Aorta (tissue), 5 donors: ENCODE data around the gene ZNF593OS. TPM values are rescaled to one million over a fixed set of nuclear protein-coding genes. Genes with fewer than 3 reads are reported as not detected.

ENCODE experiments used
- ATAC-seq: fragments of 200-7000 bp; cut with Tn5 transposase; one replicate; pipeline ENCODE4 v1.9.1; 2022; ENCODE audit warnings: moderate library complexity; ENCODE audit not compliant: low FRiP score
- DNase-seq, 2 donors: peaks; one replicate each; pipeline ENCODE4 v3.0.0-alpha.2; 2020
- H3K27ac ChIP-seq, 2 donors: one replicate each; pipeline ENCODE4 v1.5.1; 2013; ENCODE audit warnings: low read length in 2 of 2, mild to moderate bottlenecking in 2 of 2, moderate library complexity in 2 of 2, control low read depth in 1 of 2, inconsistent platforms in 1 of 2, low read depth in 1 of 2
- H3K27me3 ChIP-seq, 2 donors: one replicate each; pipeline ENCODE4 v1.6.1; 2013; ENCODE audit warnings: control low read depth in 1 of 2, low read length in 1 of 2, mild to moderate bottlenecking in 1 of 2, moderate library complexity in 1 of 2; ENCODE audit not compliant: insufficient read depth in 2 of 2, control insufficient read depth in 1 of 2
- H3K36me3 ChIP-seq, 2 donors: one replicate each; pipeline ENCODE4 v1.6.1; 2013; ENCODE audit warnings: control low read depth in 1 of 2, low read length in 1 of 2, mild to moderate bottlenecking in 1 of 2; ENCODE audit not compliant: insufficient read depth in 2 of 2, control insufficient read depth in 1 of 2
- H3K4me1 ChIP-seq, 2 donors: one replicate each; pipeline ENCODE4 v1.6.1; 2013; ENCODE audit warnings: low read length in 2 of 2, control low read depth in 1 of 2, mild to moderate bottlenecking in 1 of 2, moderate library complexity in 1 of 2; ENCODE audit not compliant: insufficient read depth in 2 of 2, control insufficient read depth in 1 of 2
- H3K4me3 ChIP-seq, 2 donors: one replicate each; pipeline ENCODE4 v1.5.1; 2013; ENCODE audit warnings: low read length in 2 of 2, control low read depth in 1 of 2, mild to moderate bottlenecking in 1 of 2
- H3K9me3 ChIP-seq: one replicate; pipeline ENCODE4 v1.6.1; 2013; ENCODE audit warnings: mild to moderate bottlenecking, low read length; ENCODE audit not compliant: control insufficient read depth
- WGBS, 2 donors: extraction: QIAGEN DNeasy Blood & Tissue Kit; methylation state at CpG; one replicate each; pipeline ENCODE4 v1.1.7; 2013; 5-methylcytosine and 5-hydroxymethylcytosine counted together
- intact Hi-C, 2 donors: fragments of 100-400 bp; cut with DNase I; formaldehyde crosslinking; loops; one replicate each; pipeline versions ENCODE4 v1.14.2 to v1.15.0; 2022
- polyA plus RNA-seq, 2 donors: library from polyadenylated mRNA; stranded (reverse); fragments of 200-250 nt; gene quantifications; one replicate each; pipeline ENCODE4 v1.2.3, GENCODE V29; 2013
- total RNA-seq, 2 donors: library from RNA; stranded (reverse); fragmentation: NEBNext Ultra II Directional; extraction: Animal tissue kit (Norgen Biotek cat#: 25700); gene quantifications; one replicate each; pipeline ENCODE4 v1.2.1, GENCODE V29; 2021
- donor health status: healthy with polysubstance abuse.
- donor health status: Bipolar disorder and iron deficiency.
- donor health status: DM: no; HTN: no; CAD: no.
- donor health status: DM: no; HTN: no; CAD: no.
- donor health status: DM: yes; HTN: yes; CAD: no.

ZNF593OS gene
- total and polyA plus RNA-seq, 4 donors, result 0.20 TPM; not detected in 3

GRCh38 chr1:26170472-26170821 lies 1.2 kb downstream of the ZNF593OS start:
- ATAC-seq, result no peak
- no peaks in the 10 kb centered on the region for H3K27me3 ChIP-seq
- DNase-seq, result no peak
- no peaks in the 10 kb centered on the region for H3K9me3 ChIP-seq
- WGBS, 2 donors, result 70 to 73% methylated on average over 9 of the region's 9 CpGs
- no peaks in the 10 kb centered on the region for H3K4me1 ChIP-seq
- H3K4me3 ChIP-seq, result peak overlapping the region; percentile 44 to 52
- H3K27ac ChIP-seq, result no peak overlapping the region
- intact Hi-C loops, result loop anchor here in 1 of 2 donors (2.0 kb wide), 1 partner anchor 60 kb away; no protein-coding TSS in a partner anchor
- no peaks in the 10 kb centered on the region for H3K36me3 ChIP-seq

DNA sequence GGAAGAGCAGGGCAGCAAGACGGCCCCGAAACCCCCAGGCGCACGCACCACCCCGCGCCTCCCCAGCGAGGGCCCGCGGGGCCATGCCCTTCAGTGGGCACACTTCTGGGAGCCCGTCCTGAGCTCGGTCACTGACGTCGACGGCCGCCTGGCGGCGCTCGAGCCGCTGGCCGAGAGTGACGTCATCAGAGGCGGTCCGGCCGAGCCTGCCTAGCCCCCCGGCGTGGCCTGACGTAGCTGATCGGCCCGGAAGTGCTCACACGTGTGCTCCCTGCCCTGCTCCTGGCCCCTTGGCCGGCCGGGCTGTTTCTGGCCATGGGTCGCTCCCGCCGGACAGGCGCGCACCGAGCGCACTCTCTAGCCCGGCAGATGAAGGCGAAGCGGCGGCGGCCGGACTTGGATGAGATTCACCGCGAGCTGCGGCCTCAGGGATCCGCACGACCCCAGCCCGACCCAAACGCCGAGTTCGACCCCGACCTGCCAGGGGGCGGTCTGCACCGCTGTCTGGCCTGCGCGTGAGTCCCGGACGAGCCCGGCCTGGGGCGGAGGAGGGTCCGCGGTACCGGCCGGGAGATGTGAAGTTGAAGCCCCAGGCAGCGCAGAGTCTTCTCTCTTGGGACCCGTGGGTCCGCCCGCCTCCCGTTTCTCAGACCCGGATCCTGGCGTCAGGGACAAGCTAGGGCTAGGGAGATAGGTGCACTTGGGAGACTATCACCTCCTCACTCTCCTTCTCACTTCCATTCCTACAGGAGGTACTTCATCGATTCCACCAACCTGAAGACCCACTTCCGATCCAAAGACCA lies 1.8 kb downstream of the ZNF593OS start, which contains the start of gene ZNF593:
Gene ZNF593 (plus strand): TSS at position 240 of the 803 bp plus-strand sequence. CDS start 76 bp downstream, at position 316.
- intact Hi-C loops, result loop anchor here in 1 of 2 donors (2.0 to 5.0 kb wide), 3 partner anchors 58 to 151 kb away; partner anchors contain the start of gene PDIK1L
- DNase-seq, result peak; percentile 95 to 98
- Histone ChIP-seq H3K36me3 (no peaks in the 10 kb centered on the region), H3K4me3 (peak within 1 kb of the TSS; percentile 44 to 52), H3K27ac (no peak within 1 kb of the TSS), H3K4me1 (no peaks in the 10 kb centered on the region), H3K9me3 (no peaks in the 10 kb centered on the region), H3K27me3 (no peaks in the 10 kb centered on the region)
- peak; percentile 96 for ATAC-seq
- 1 to 2% methylated on average over 70 to 76 of the region's 76 CpGs for WGBS, 2 donors

- H3K4me3 ChIP-seq, result no peak overlapping the region
- ATAC-seq (no peak), DNase-seq (no peak)
- H3K27me3 ChIP-seq, result no peaks in the 10 kb centered on the region
- no peaks in the 10 kb centered on the region for H3K4me1 ChIP-seq
- WGBS, 2 donors, result 54 to 58% methylated on average over 4 of the region's 4 CpGs
- no peak overlapping the region for H3K27ac ChIP-seq
- H3K36me3 ChIP-seq, result no peaks in the 10 kb centered on the region
- intact Hi-C loops, result loop anchor here in 1 of 2 donors (2.0 to 5.0 kb wide), 2 partner anchors 57 to 152 kb away; partner anchors contain the start of gene PDIK1L
- no peaks in the 10 kb centered on the region for H3K9me3 ChIP-seq
Observed at GRCh38 chr1:26169198-26169554, 2.5 kb downstream of the ZNF593OS start.

GRCh38 chr1:26168410-26169197 lies 3.0 kb downstream of the ZNF593OS start, which contains the start of gene C1orf232:
Gene C1orf232 (minus strand): TSS chr1:26168963. CDS start chr1:26168499, 464 bp downstream.
- ATAC-seq (no peak), DNase-seq (no peak)
- intact Hi-C loops, result loop anchor here in 1 of 2 donors (2.0 to 5.0 kb wide), 2 partner anchors 56 to 152 kb away; partner anchors contain the start of gene PDIK1L
- no peaks in the 10 kb centered on the region for H3K27me3 ChIP-seq
- 71 to 77% methylated on average over 5 of the region's 5 CpGs for WGBS, 2 donors
- H3K27ac ChIP-seq, result no peak within 1 kb of the TSS
- H3K9me3 ChIP-seq, result no peaks in the 10 kb centered on the region
- no peaks in the 10 kb centered on the region for H3K4me1 ChIP-seq
- peak within 1 kb of the TSS; percentile 44 to 52 for H3K4me3 ChIP-seq
- H3K36me3 ChIP-seq, result no peaks in the 10 kb centered on the region

DNA sequence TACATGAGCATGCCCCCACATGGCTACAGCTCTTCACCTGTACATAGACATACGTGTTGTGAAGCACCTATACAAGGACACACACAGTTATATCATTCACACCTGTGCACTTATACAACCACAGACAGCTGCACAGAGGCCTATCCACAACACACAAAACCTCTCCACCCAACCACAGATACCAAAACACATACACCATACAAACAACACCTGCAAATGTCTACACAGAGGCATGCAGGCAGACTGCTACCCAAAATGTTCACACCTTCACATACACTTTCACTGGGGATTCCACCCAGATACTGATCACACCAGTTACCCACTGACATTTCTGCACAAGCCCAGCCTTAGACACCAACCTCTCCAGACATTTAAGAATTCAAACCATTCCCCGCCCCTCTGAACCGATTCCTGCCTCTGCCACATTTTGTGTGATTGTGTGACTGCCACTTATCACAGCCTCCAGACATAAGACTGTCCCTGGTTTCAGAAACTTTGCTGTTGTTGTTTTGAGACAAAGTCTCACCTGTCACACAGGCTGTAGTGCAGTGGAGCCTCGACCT lies 4.8 kb downstream of the ZNF593OS start:
- no peak for DNase-seq

DNA sequence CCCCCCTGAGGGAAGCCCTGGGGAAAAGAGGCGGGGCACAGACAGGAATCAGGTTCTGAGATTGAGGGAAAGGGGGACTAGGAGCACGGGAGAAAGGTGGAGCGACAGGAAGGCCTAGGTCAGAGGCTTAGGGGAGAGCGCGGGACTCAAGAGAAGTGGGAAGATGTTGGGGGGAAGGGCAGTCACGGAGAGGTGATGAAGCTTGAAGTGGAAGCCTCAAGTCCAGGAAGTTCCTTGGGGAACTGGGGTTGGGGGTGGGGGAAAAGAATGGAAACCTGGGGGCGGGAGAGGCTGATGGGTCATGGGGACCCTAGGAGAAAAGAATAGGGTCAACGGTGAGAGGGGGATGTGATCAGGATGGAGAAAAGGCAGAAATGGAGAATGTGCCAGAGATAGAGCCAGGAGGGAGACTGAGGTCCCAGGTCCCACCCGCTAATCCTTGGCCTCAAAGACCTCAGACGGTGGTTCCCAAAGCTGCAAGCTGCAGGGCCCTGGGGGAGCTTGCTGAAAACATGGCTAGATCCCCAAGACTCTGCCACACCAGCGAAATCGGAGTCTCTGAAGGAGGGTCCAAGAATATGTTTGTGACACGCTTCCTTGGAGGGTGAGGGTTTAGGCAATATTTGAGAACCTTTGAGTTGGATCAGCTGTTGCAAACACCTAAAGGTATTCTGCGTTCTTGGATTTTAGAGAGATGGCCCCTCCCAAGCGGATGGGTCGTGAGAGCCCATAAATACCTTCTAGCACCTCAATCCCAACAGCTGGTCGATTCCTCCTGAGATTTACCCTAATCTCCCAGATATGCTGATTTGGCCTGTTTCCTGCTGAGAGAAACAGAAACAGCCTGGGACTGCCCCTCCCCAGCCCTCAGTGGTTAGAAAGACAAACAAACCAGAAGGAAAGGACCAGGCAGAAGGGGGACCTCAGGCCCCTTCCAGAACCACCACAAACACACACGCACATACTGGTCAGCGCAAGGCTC lies 6.5 kb downstream of the ZNF593OS start:
- no peaks in the 10 kb centered on the region for H3K4me1 ChIP-seq
- no peaks in the 10 kb centered on the region for H3K27me3 ChIP-seq
- 80 to 81% methylated on average over 19 of the region's 19 CpGs for WGBS, 2 donors
- DNase-seq (no peak), ATAC-seq (no peak)
- H3K36me3 ChIP-seq, result no peaks in the 10 kb centered on the region
- no peak overlapping the region for H3K4me3 ChIP-seq
- no peaks in the 10 kb centered on the region for H3K9me3 ChIP-seq
- intact Hi-C loops, result loop anchor here (5.0 kb wide), 3 partner anchors 53 to 128 kb away; partner anchors contain the start of gene PDIK1L (in 1 of the 2)
- no peak overlapping the region for H3K27ac ChIP-seq

More for the DNA sequence above, 4.8 kb downstream of the ZNF593OS start:
- Histone ChIP-seq H3K9me3 (no peaks in the 10 kb centered on the region), H3K36me3 (no peaks in the 10 kb centered on the region), H3K4me3 (no peak overlapping the region), H3K27me3 (no peaks in the 10 kb centered on the region), H3K27ac (no peak overlapping the region), H3K4me1 (no peaks in the 10 kb centered on the region)
- intact Hi-C loops, result loop anchor here in 1 of 2 donors (5.0 kb wide), 1 partner anchor 54 kb away; the partner anchor contains the start of gene PDIK1L
- no peak for ATAC-seq
- 81 to 84% methylated on average over 4 of the region's 4 CpGs for WGBS, 2 donors

DNA sequence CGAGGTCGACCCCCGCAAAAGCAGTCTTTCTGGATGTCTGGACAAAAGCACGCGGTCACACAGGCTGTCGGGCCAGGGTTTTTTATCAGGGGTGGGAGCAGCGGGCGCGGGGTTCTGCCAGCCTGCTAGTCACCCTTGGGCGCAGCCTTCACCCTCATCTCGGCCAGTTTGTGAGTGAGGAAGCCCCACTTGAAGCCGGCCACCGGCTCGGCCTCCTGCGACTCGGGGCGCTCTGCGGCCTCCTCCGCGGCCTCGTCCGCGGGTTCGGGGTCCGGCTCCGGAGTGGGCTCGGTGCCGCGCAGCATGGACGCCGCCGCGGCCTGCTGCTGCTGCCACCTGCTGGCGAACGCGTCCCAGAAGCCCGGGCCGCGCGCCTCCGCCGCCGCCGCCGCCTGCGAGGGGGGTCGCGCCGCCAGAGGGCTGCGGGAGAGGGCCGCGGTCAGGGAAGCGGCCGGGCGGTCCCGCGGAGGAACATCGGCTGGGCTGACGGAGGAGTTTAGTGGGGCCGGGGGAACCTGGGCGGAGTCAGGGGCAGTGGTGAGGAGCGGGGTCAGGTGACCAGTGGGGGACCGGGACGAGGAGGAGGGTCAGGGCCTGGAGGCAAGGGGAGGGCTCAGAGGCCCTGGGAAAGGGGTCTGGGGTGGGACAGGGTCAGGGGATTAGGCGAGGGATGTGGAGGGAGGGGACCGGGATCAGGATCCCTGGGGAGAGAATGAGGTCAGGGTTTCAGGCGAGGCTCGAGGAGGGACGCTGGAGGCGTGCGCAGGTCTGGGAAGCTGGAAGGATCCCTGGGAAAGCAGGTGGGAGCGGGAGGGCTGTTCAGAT lies 7.4 kb downstream of the ZNF593OS start:
- H3K27me3 ChIP-seq, result no peaks in the 10 kb centered on the region
- ATAC-seq (peak; percentile 54), DNase-seq (peak in 1 of 2 donors; percentile 85)
- intact Hi-C loops, result loop anchor here (5.0 kb wide), 2 partner anchors 57 to 127 kb away; no protein-coding TSS in a partner anchor
- no peaks in the 10 kb centered on the region for H3K4me1 ChIP-seq
- peak overlapping the region in 1 of 2 donors; percentile 22 for H3K4me3 ChIP-seq
- H3K9me3 ChIP-seq, result no peaks in the 10 kb centered on the region
- H3K36me3 ChIP-seq, result no peaks in the 10 kb centered on the region
- 10% methylated on average over 61 to 72 of the region's 72 CpGs for WGBS, 2 donors
- H3K27ac ChIP-seq, result no peak overlapping the region
